Psoas muscle (tissue), 8 donors: ENCODE measurements around the gene MBNL2. TPM values are rescaled to one million over a fixed set of nuclear protein-coding genes. Genes with fewer than 3 reads are reported as not detected.

Experiments
- ATAC-seq, 4 donors: fragments of 200-7000 bp; cut with Tn5 transposase; one replicate each; pipeline ENCODE4 v1.9.1; 2020; ENCODE audit warnings: moderate library complexity in 3 of 4, mild to moderate bottlenecking in 2 of 4
- DNase-seq, 2 donors: peaks; one replicate each; pipeline ENCODE4 v3.0.0-alpha.2; 2020
- H3K27ac ChIP-seq: fragments of 200-600 bp; one replicate; pipeline ENCODE4 v1.8.0; 2022
- H3K27me3 ChIP-seq, 3 donors: fragments of 200-600 bp in 1 of 3; one replicate each; pipeline versions ENCODE4 v1.6.1 to v1.8.0; 2013 to 2022; ENCODE audit warnings: low read length in 2 of 3, mild to moderate bottlenecking in 2 of 3, moderate library complexity in 1 of 3; ENCODE audit not compliant: insufficient read depth in 3 of 3
- H3K36me3 ChIP-seq, 2 donors: fragments of 200-600 bp in 1 of 2; one replicate each; pipeline versions ENCODE4 v1.6.1 to v1.8.0; 2013 to 2022; ENCODE audit warnings: low read depth in 1 of 2, mild to moderate bottlenecking in 1 of 2, moderate library complexity in 1 of 2; ENCODE audit not compliant: insufficient read depth in 1 of 2
- H3K4me1 ChIP-seq: fragments of 200-600 bp; one replicate; pipeline ENCODE4 v1.8.0; 2022
- H3K4me3 ChIP-seq: fragments of 200-600 bp; one replicate; pipeline ENCODE4 v1.8.0; 2022; ENCODE audit warnings: mild to moderate bottlenecking
- H3K9me3 ChIP-seq: fragments of 200-600 bp; one replicate; pipeline ENCODE4 v1.8.0; 2022
- CTCF ChIP-seq: fragments of 200-600 bp; IDR thresholded peaks from one replicate; pipeline ENCODE4 v1.8.0; 2022; ENCODE audit warnings: antibody characterized with exemption
- WGBS, 3 donors: extraction: QIAGEN DNeasy Blood & Tissue Kit; methylation state at CpG; one replicate each; pipeline versions ENCODE4 v1.1.6 to v1.1.7; 2013; 5-methylcytosine and 5-hydroxymethylcytosine counted together
- intact Hi-C, 2 donors: fragments of 100-400 bp; cut with DNase I; formaldehyde crosslinking; loops; one replicate each; pipeline versions ENCODE4 v1.11.0 to v1.14.2; 2022
- polyA plus RNA-seq, 3 donors: library from polyadenylated mRNA; stranded (reverse); fragments of 200-250 nt; gene quantifications; one replicate each; pipeline ENCODE4 v1.2.3, GENCODE V29; 2013
- total RNA-seq, 4 donors: library from RNA; stranded (reverse); fragmentation: NEBNext Ultra II Directional in 2 of 4; extraction: Animal tissue kit (Norgen Biotek cat#: 25700) in 2 of 4; gene quantifications; one replicate each; pipeline versions ENCODE4 v1.2.1 to v1.2.4, GENCODE V29; 2021 to 2023
- donor health status: healthy with polysubstance abuse.
- donor health status: DM: no; HTN: no; CAD: no; lungs with moderate emphysema.
- donor health status: Bipolar disorder and iron deficiency.
- donor health status: healthy.
- donor health status: DM: yes; HTN: yes; CAD: no.
- donor health status: DM: no; HTN: no; CAD: no.
- donor health status: DM: no; HTN: no; CAD: no.
- donor health status: DM: yes; HTN: yes; CAD: no.

The MBNL2 gene
- total and polyA plus RNA-seq, 7 donors = 13.3 to 93.1 (median 61.9) TPM

- Histone ChIP-seq H3K36me3 (peaks cover 0 to 23% of the 10 kb centered on the region in 2 donors), H3K27ac (no peak overlapping the region), H3K4me1 (peaks cover 16% of the 10 kb centered on the region), H3K9me3 (no peaks in the 10 kb centered on the region), H3K27me3 (no peaks in the 10 kb centered on the region), H3K4me3 (no peak overlapping the region)
- WGBS, 3 donors = 65 to 67% (median 66%) methylated on average over 2 of the region's 2 CpGs
- intact Hi-C loops = no loop called here
- no peak for ATAC-seq
- TF ChIP-seq CTCF = no peak
- no peak for DNase-seq
Measured at GRCh38 chr13:97440598-97441170, 218.6 kb downstream of the MBNL2 start.

- DNase-seq = no peak
- ATAC-seq = no peak
- peaks cover 0 to 23% of the 10 kb centered on the region in 2 donors for H3K36me3 ChIP-seq
Measured at GRCh38 chr13:97441368-97441767, 219.2 kb downstream of the MBNL2 start.

More at GRCh38 chr13:97441368-97441767, 219.2 kb downstream of the MBNL2 start:
- Histone ChIP-seq H3K4me1 (peaks cover 13% of the 10 kb centered on the region), H3K27ac (no peak overlapping the region), H3K4me3 (no peak overlapping the region), H3K9me3 (no peaks in the 10 kb centered on the region), H3K27me3 (no peaks in the 10 kb centered on the region)
- intact Hi-C loops = no loop called here
- TF ChIP-seq CTCF = no peak

Other genes with a start within 250 kb of the MBNL2 start
- not detected for gene OXGR1, start 227.9 kb upstream of the MBNL2 start, total RNA-seq
- under 1 TPM; 0.03 to 0.06 (median 0.05) TPM for gene OXGR1, start 227.9 kb upstream of the MBNL2 start, polyA plus RNA-seq
- 10 to 100 TPM; 11.1 to 35.7 (median 20.4) TPM for gene RAP2A, start 211.8 kb downstream of the MBNL2 start, total RNA-seq
- gene RAP2A, start 211.8 kb downstream of the MBNL2 start, polyA plus RNA-seq = 10 to 100 TPM in 1 of 3 donors, 1 to 10 TPM in 2; 3.8 to 11.4 (median 5.2) TPM